Measurements from ENCODE around the gene NACC1. TPM values are rescaled to one million over a fixed set of nuclear protein-coding genes. Genes with fewer than 3 reads are reported as not detected.
"Not testable (repeated sequence)": the region's sequence is repeated elsewhere in the genome, so short reads cannot be mapped to it uniquely, and the experiment has no call there.

NACC1 gene
- polyA plus RNA-seq, 3 donors, result 7.9 to 21.0 (median 16.1) TPM

DNA sequence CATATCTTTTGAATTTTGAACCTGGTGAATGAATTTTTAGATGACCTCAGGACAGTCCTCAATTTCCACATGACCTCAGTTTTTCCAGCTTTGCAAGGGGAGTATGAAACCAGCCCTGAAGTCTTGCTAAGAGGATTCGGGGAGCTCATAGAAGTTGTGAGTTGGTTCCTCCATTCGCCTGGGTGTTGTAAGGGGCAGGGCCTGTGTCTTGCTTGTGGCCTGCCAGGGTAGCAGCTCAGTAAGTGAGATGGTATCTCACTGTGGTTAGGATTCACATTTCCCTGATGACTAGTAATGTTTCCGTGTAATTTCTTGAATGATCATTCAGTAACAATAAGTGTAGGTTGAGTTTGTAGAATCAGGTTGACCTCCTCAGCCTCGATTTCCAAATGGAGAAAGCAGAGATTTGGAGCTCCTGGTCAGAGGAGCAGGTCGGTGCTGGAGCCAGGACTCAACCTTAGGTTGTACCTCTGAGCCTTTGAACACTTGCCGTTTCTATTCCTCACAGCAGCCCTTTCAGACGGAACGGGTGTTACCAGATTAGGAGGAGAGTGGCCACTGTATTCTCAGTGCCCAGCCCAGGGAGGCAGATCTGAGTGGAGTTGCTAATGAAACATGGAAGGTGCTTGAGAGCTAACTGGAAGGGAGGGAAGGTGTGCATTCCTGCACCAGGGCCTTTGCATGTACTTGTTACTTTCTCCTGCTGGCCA is 14.6 kb downstream of the NACC1 start:
- 69 to 86% (median 80%) methylated on average over 8 of the region's 8 CpGs for WGBS, 3 donors
- H3K27ac ChIP-seq (ENCODE audit: low read depth, low read length), result no peak overlapping the region

DNA sequence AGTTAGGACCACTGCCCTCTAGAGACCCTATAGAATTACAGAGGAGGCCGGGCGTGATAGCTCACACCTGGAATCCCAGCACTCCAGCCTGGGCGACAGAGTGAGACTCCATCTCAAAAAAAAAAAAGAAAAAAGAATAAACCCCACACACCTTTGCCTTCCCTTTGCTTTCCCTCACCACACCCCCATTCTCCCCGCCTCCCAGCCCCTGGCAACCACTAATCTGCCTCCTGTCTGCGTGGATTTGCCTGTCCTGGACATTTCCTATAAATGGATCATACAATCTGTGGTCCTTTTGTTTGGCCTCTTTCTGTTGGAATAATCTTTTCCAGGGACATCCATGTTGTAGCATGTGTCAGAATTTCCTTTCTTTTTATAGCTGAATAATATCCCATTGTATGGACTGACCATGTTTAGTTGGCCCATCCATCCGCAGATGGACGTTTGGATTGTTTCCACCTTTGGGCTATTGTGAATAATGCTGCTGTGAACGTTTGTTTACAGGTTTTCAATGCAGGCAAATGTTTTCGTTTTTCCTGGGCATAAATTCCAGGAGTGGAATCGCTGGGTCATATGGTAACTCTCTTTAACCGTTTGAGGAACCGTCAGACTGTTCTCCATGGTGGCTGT is 15.3 kb downstream of the NACC1 start:
- WGBS, 3 donors, result 68 to 76% (median 69%) methylated on average over 12 of the region's 12 CpGs
- no peak overlapping the region for H3K27ac ChIP-seq (ENCODE audit: low read depth, low read length)

DNA sequence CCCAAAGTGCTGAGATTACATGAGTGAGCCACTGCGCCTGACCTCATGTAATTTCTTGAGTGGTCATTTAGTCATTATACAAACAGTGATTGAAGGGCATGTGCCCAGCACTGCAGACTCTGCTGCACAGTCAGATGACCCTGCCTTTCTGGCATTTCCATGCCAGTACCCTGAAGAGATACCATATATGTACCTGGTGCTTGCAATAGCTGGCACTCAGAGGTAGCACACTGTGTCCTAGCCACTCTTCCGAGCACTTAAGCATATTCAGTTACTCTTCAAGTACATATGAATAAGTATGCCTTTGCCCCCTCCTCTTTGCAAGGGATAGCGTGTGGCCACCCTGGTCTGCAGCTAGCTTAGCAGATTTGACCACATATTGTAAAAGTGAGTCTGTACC is 16.6 kb downstream of the NACC1 start:
- no peak overlapping the region for H3K27ac ChIP-seq (ENCODE audit: low read depth, low read length)
- 96 to 97% (median 97%) methylated on average over 3 of the region's 3 CpGs for WGBS, 3 donors

DNA sequence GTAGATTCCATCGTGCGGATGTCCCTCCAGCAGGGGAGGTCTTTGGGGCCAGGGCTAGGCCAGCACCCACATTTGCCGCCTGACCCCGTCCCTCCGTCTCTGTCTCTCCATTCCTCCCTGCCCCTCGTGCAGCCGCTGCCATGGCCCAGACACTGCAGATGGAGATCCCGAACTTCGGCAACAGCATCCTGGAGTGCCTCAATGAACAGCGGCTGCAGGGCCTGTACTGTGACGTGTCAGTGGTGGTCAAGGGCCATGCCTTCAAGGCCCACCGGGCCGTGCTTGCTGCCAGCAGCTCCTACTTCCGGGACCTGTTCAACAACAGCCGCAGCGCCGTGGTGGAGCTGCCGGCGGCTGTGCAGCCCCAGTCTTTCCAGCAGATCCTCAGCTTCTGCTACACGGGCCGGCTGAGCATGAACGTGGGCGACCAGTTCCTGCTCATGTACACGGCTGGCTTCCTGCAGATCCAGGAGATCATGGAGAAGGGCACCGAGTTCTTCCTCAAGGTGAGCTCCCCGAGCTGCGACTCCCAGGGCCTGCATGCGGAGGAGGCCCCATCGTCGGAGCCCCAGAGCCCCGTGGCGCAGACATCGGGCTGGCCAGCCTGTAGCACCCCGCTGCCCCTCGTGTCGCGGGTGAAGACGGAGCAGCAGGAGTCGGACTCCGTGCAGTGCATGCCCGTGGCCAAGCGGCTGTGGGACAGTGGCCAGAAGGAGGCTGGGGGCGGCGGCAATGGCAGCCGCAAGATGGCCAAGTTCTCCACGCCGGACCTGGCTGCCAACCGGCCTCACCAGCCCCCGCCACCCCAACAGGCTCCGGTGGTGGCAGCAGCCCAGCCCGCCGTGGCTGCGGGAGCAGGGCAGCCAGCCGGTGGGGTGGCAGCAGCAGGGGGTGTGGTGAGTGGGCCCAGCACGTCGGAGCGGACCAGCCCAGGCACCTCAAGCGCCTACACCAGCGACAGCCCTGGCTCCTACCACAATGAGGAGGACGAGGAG is 17.3 kb downstream of the NACC1 start:
- WGBS, 3 donors, result 94 to 95% (median 95%) methylated on average over 57 to 60 of the region's 60 CpGs
- no peak overlapping the region for H3K27ac ChIP-seq (ENCODE audit: low read depth, low read length)

DNA sequence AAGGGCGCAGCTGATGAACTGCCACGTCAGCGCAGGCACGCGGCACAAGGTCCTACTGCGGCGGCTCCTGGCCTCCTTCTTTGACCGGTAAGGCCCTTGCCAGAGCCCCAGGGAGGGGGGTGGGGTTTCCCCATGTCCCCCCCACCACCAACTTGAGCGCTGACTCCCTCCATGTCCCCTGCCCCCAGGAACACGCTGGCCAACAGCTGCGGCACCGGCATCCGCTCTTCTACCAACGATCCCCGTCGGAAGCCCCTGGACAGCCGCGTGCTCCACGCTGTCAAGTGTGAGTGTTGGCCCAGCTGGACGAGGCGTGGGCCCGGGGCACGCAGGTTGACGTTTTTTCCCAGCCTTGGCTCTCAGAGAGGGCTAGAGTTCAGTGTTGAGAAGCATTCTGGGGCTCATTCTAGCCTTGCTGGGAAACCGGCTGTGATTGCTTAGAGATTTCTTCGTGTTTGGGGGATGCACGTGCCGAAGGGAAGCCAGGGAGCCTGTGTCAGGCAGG is 19.3 kb downstream of the NACC1 start:
- 89 to 94% (median 92%) methylated on average over 28 of the region's 28 CpGs for WGBS, 3 donors
- no peak overlapping the region for H3K27ac ChIP-seq (ENCODE audit: low read depth, low read length)

DNA sequence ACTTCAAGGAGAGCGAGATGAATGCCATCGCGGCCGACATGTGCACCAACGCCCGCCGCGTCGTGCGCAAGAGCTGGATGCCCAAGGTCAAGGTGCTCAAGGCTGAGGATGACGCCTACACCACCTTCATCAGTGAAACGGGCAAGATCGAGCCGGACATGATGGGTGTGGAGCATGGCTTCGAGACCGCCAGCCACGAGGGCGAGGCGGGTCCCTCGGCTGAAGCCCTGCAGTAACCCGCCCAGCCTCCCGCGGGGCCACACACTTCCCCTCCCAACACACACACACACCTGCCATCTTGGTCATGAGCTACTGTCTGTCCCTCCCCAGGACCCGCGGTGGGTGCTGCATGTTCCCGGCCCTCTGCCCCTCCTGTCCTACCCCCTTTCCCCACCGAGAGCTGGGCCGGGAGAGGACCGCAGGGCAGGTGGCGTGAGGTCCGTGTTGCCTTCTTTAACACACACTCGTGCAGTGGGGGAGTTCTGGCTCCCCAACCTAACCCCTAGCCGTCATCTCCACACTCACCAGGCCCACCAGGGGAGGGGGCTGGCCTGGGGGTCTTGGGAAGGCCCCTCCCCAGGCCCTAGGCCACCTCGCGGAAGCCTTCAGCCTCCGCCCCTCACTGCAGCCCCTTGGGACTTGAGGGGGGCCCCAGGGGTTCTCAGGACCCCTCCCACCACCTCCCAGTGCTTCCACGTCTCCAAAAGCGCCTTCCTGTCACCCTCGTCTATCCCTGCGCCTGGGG is 20.3 kb downstream of the NACC1 start:
- 87 to 91% (median 88%) methylated on average over 30 to 40 of the region's 40 CpGs for WGBS, 3 donors

DNA sequence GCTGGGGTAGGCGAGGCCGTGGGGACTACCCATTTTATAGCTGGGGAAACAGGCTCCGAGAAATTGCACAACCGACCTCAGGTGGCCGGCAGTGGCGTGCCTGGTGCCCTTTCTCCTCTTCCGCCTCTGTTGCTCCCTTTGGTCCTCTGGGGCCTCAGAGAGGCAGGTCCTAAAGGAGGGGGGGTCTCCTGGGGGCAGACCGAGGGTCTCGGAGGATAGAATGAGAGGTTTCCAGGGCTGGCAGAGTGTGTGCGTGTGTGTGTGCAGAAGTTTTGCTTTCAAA is 20.8 kb downstream of the NACC1 start:
- WGBS, 3 donors, result 63 to 70% (median 69%) methylated on average over 10 of the region's 10 CpGs

More for the DNA sequence above, 20.3 kb downstream of the NACC1 start:
- H3K27ac ChIP-seq (ENCODE audit: low read depth, low read length), result no peak overlapping the region

DNA sequence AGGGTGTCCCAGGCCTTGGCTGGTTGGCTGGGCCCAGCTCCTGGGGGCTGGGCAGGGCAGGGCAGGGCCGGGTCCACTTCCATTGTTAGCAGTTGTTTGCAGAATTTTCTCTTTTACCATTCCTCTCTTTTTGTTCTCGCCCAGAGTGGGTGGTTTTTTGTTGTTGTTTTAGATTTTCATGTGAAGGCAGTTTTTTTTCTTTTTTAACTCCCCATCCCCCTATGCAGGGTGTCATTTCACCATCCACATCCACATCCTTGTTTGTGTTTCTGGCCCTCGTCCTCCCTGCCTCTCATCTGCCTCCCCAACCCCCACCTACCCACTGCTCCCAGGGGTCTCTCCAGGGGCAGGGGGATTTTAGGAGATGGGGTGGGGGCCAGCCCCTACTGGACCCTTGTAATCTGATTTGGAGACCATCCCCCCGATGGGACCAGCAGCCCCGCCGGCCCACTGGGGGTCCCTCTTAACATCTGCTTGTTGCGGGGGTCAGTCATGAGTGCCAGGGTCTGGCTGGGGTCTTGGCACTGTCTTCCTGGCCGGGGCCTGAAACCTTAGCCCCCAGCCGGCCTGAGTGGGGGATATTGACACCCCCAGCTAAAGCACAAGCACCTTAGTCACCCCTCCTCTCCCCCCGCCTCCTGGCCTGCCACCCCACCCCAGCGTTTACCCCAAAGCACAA is 21.7 kb downstream of the NACC1 start:
- H3K27ac ChIP-seq (ENCODE audit: low read depth, low read length), result no peak overlapping the region
- WGBS, 3 donors, result 73 to 81% (median 78%) methylated on average over 11 of the region's 11 CpGs

More for the DNA sequence above, 20.8 kb downstream of the NACC1 start:
- H3K27ac ChIP-seq (ENCODE audit: low read depth, low read length), result no peak overlapping the region

DNA sequence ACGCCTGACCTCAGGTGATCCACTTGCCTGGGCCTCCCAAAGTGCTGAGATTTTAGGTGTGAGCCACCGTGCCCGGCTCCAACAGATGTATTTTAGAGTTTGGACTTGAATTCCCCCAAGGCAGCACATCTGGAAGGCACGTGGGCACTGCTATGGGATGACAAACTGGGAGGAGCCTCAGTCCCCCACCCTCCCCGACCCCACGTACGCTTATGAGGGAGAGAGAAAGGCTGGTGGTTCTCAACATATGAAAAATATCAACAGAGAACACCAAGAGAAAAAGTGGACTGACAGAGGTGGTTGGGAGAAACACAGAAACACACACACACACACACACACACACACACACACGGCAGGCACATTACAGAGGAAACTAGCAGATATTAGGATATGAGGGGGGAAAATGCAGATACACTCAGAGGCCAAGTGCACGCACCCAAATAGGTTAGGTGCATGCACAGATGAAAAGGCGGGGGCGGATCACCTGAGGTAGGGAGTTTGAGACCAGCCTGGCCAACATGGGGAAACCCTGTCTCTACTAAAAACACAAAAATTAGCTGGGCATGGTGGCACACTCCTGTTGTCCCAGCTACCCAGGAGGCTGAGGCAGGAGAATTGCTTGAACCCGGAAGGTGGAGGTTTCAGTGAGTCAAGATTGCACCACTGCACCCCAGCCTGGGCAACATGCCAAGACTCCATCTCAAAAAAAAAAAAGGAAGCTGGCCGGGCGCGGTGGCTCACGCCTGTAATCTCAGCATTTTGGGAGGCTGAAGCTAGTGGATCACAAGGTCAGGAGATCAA is 28.9 kb downstream of the NACC1 start:
- WGBS, 3 donors, result 51 to 78% (median 55%) methylated on average over 14 to 16 of the region's 16 CpGs
- H3K27ac ChIP-seq (ENCODE audit: low read depth, low read length), result no peak overlapping the region

DNA sequence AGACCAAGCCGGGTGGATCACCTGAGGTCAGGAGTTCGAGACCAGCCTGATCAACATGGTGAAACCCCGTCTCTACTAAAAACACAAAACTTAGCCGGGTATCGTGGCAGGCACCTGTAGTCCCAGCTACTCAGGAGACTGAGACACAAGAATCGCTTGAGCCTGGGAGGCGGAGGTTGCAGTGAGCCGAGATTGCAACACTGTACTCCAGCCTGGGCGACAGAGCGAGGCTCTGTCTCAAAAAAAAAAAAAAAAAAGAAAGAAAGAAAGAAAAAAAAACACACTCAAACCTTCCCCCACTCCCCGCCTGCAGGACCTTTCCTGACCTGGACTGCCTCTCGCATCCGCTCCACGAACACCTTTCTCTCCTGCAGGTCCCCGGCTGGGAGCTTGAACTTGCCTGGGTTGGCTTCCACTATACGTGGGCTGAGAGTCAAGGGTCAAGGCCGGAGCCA is 31.1 kb downstream of the NACC1 start:
- WGBS, 3 donors, result 25 to 42% (median 31%) methylated on average over 15 to 17 of the region's 17 CpGs
- H3K27ac ChIP-seq (ENCODE audit: low read depth, low read length), result not testable (repeated sequence)

DNA sequence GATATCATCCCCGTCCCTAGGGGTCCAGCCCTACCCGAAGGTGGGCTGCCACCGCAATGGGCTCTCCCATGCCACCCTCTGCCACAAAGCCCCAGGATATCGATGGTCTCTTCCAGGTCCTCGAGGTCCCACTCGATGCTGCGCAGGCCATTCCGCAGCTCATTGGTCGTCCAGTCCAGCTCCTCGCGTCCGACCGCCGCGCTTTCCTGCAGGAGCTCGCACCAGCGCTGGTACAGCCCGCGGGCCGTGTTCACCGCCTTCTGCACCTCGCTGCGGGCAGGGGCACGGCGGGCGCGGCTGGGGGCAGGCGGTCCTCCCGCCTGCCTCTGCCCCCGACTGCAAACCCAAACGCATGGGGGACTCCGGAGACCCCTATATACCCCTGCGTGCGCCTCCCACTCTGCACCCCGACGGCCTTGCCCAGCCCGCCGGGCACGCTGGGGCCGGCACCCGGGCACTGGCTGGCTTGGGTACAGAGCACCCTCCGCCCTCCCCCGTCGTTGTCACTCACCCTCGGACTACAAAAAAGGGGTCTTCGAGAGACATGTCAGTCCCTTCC is 31.6 kb downstream of the NACC1 start:
- peak overlapping the region; percentile 32 for H3K27ac ChIP-seq (ENCODE audit: low read depth, low read length)
- WGBS, 3 donors, result 0 to 1% (median 0%) methylated on average over 37 to 46 of the region's 46 CpGs

DNA sequence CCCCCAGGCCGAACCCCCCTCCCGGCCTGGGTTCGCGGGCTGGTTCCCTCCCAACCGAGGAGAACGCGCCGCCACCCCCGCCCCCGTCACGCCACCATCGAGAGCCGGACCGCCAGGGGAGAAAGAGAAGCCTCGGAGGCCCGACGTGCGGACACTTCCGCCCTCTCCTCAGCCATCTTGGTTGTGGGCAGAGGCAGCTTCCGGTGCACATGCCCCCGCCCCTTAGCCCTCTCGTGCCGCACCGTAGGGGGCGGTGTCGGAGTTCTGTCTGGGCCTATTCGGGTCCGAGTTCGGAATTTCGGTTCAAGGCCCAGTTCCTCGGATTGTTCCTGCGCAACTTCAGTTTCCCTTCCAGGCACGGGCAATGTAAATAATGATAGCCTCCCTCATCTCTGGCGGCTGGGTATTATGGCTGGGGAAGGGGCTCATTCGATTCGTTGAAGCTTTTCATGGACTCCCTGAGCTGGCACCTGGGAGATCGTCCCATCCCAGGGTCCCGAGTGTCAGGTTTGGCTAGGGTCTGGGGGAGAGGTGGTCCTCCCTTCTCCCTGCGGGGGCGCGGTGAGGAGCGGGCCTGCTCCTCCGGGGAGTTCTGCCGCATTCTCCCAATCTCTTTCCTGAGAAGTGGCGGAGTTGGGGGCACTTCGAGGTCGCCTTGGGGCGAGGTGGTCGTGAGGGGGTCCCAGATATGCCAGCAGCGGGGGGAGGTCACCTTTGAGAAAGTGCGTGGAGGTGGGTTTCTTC is 32.3 kb downstream of the NACC1 start, which contains the start of the genes IER2 and STX10:
IER2 (plus strand) TSS at position 225 of the 744 bp plus-strand sequence. CDS start 2,776 bp downstream, outside the sequence.
STX10 (minus strand) TSS at position 189 of the 744 bp plus-strand sequence. CDS start 202 bp downstream, outside the sequence.
- H3K27ac ChIP-seq (ENCODE audit: low read depth, low read length), result peak within 1 kb of the TSS; percentile 96
- WGBS, 3 donors, result 0% methylated on average over 49 to 51 of the region's 51 CpGs

DNA sequence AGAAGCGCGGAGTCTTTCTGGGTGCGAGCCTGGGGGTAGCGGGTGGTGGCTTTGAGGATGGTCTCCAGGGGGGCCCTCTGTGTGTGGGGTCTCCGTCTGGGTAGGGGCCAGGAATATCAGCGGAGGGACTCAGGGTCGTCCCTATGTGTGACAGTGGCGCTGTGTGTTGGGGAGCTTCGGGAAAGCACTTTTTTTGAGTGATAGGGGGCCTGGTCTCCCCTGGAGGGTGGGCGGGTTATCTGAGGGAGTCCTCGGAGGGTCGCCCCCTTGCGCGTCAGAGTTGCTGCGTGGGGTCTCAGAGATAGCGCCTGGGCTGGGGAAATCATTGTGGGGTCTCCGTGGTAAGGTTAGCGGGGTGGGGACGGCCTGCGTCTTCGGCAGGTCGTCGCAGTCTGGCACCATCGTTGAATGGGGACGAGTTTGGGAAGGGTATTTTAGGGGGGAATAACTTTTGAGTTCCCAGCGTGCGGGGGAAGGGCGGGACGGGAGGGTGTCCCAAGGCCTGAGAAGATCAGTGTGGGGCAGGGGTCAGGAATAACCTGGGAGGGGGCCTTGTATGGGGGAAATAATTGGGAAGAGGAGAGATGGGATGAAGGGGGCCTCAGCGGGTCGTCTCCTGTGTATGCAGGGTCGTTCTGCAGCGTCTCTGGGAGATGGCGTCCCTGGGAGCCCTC is 33.0 kb downstream of the NACC1 start:
- WGBS, 3 donors, result 0 to 1% (median 1%) methylated on average over 31 to 34 of the region's 34 CpGs

DNA sequence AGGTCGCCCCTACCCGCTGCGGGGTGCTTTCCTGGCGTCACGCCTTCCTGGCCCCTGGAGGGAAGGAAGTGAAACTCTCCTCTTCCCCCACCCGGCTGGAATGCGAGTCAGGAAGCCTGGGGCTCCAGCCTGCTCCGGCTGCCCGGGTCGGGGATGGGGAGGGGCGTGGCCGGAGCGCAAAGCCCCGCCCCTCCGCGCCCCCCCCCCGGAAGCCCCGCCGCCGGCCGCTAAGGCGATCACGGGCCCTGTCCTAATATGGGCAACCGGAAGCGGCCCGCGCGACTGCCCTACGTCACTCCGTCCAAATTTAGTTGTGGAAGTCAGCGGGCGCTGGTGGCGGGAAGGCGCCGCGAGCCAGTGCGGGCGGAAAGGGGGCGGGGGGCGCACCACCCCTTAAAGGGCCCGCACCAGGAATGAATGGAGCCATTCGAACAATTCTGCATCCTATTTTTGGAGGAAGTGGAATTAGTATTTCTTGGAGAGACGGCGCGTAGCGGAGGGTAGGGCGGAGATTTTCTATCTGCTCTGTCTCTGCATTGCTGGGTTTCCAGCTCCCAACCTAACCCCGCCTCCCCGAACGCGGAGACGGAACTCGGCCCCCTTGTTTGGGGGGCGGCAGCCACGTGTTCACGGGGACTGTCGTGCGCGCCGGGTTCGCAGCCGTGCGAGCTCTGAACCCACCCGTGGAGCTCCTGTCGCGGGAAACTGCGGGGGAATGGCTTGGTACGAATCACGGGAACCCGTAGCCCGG is 33.7 kb downstream of the NACC1 start:
- 0 to 1% (median 0%) methylated on average over 54 to 71 of the region's 71 CpGs for WGBS, 3 donors

More for the DNA sequence above, 33.0 kb downstream of the NACC1 start:
- peak overlapping the region; percentile 96 for H3K27ac ChIP-seq (ENCODE audit: low read depth, low read length)

More for the DNA sequence above, 33.7 kb downstream of the NACC1 start:
- H3K27ac ChIP-seq (ENCODE audit: low read depth, low read length), result peak overlapping the region; percentile 96

All from adipose tissue (tissue), 3 donors.